NCI-H2107 (cell line): ENCODE measurements around the gene SNX6.
"Not testable (repeated sequence)": the region's sequence is repeated elsewhere in the genome, so short reads cannot be mapped to it uniquely, and the experiment has no call there.

Source experiments
- DNase-seq: peaks from one replicate; lab custom pipeline; 2025; lab: John Stamatoyannopoulos, UW

The SNX6 gene

GRCh38 chr14:34562776-34563150 is 67.2 kb downstream of the SNX6 start:
- no peak for DNase-seq

- not testable (repeated sequence) for DNase-seq
Observed at GRCh38 chr14:34562037-34562775, 67.7 kb downstream of the SNX6 start.

- DNase-seq: not testable (repeated sequence)
Observed at GRCh38 chr14:34556498-34556829, 73.5 kb downstream of the SNX6 start.

GRCh38 chr14:34555583-34556497 is 74.1 kb downstream of the SNX6 start:
- DNase-seq: not testable (repeated sequence)

- DNase-seq: no peak
Observed at GRCh38 chr14:34554540-34555250, 75.3 kb downstream of the SNX6 start.

- not testable (repeated sequence) for DNase-seq
Observed at GRCh38 chr14:34549276-34549966, 80.5 kb downstream of the SNX6 start.

- no peak for DNase-seq
Observed at GRCh38 chr14:34548472-34548981, 81.4 kb downstream of the SNX6 start.

- not testable (repeated sequence) for DNase-seq
Observed at GRCh38 chr14:34547136-34547520, 82.8 kb downstream of the SNX6 start.

- not testable (repeated sequence) for DNase-seq
Observed at GRCh38 chr14:34546272-34547135, 83.4 kb downstream of the SNX6 start.

GRCh38 chr14:34540181-34541059 is 89.5 kb downstream of the SNX6 start:
- DNase-seq: not testable (repeated sequence)

- DNase-seq: no peak
Observed at GRCh38 chr14:34539407-34540180, 90.4 kb downstream of the SNX6 start, which contains the start of gene EAPP. Gene EAPP, minus strand, starts transcription at chr14:34539701. Its CDS starts 73 bp downstream, at chr14:34539628.

GRCh38 chr14:34538871-34539406 is 91.0 kb downstream of the SNX6 start:
- no peak for DNase-seq

- not testable (repeated sequence) for DNase-seq
Observed at GRCh38 chr14:34538096-34538495, 91.9 kb downstream of the SNX6 start.

- DNase-seq: no peak
Observed at GRCh38 chr14:34537677-34538009, 92.3 kb downstream of the SNX6 start.

- no peak for DNase-seq
Observed at GRCh38 chr14:34536951-34537676, 92.8 kb downstream of the SNX6 start.

- no peak for DNase-seq
Observed at GRCh38 chr14:34527591-34527990, 102.4 kb downstream of the SNX6 start.

GRCh38 chr14:34524216-34524615 is 105.7 kb downstream of the SNX6 start:
- DNase-seq: not testable (repeated sequence)

- DNase-seq: no peak
Observed at GRCh38 chr14:34522496-34522895, 107.5 kb downstream of the SNX6 start.
